K562 (cell line): ENCODE data around the gene RAD23B. TPM values are rescaled to one million over a fixed set of nuclear protein-coding genes. Genes with fewer than 3 reads are reported as not detected.

Source experiments
- ATAC-seq: fragments of 200-7000 bp; cut with Tn5 transposase; 3 replicates; pipeline ENCODE4 v1.9.1; 2020; ENCODE audit warnings: moderate library complexity
- BruUV-seq: library from RNA; stranded (reverse); fragments of 400-500 nt; replicated peaks from 2 replicates; lab custom pipeline; 2021; lab: Mats Ljungman, UMichigan
- CTCF ChIA-PET: fragments of 300-600 bp; formaldehyde crosslinking; extraction: SDS; loops from one replicate; lab custom pipeline; 2021; ENCODE audit warnings: low intra/inter-chr PET ratio; lab: Yijun Ruan, JAX
- POLR2A ChIA-PET: fragments of 300-600, 350-650 bp; sonication (Branson Sonifier 250); formaldehyde crosslinking; extraction: SDS; loops from one replicate; lab custom pipeline; 2021; ENCODE audit warnings: antibody characterized with exemption, inconsistent platforms; lab: Yijun Ruan, JAX
- DNase-seq, 4 experiments: peaks; one replicate each; pipeline versions ENCODE4 v3.0.0 to v3.0.0-alpha.2; 2011 to 2018; ENCODE audit warnings: low spot score in 3 of 4, mixed read lengths in 3 of 4; ENCODE audit errors: extremely low read depth in 1 of 4
- FAIRE-seq: peaks from 2 replicates; lab custom pipeline; 2011; peaks lifted over from hg19 to GRCh38; lab: Jason Lieb, UNC
- H2AFZ ChIP-seq: 2 replicates; pipeline ENCODE4 v1.6.0; 2011; ENCODE audit warnings: low read depth, low read length, control low read depth, inconsistent platforms
- H3K27ac ChIP-seq: fragments of 200-600 bp; 3 replicates; pipeline ENCODE4 v1.8.0; 2011; ENCODE audit warnings: low read depth, mild to moderate bottlenecking, control low read depth, inconsistent platforms, low read length, moderate library complexity, mixed read lengths; ENCODE audit errors: extremely low read depth
- H3K27me3 ChIP-seq, 2 experiments: fragments of 300-600 bp in 1 of 2; 2 replicates in 1 of 2; 3 replicates in 1 of 2; pipeline versions ENCODE4 v1.6.0 to v1.8.0; 2011; ENCODE audit warnings: inconsistent platforms in 2 of 2, low read length in 2 of 2, mild to moderate bottlenecking in 1 of 2, mixed read lengths in 1 of 2, moderate library complexity in 1 of 2; ENCODE audit not compliant: control insufficient read depth in 2 of 2, insufficient read depth in 2 of 2
- H3K36me3 ChIP-seq: fragments of 300-600 bp; 3 replicates; pipeline ENCODE4 v1.8.0; 2011; ENCODE audit warnings: mild to moderate bottlenecking, low read length, inconsistent platforms; ENCODE audit not compliant: control insufficient read depth, insufficient read depth
- H3K4me1 ChIP-seq, 2 experiments: fragments of 200-600 bp in 1 of 2; replicated peaks in 1 of 2; 2 replicates in 1 of 2; 3 replicates in 1 of 2; pipeline versions ENCODE4 v1.5.1 to v1.8.0; 2011; ENCODE audit warnings: inconsistent platforms in 2 of 2, low read length in 2 of 2, mild to moderate bottlenecking in 1 of 2, mixed read lengths in 1 of 2, moderate library complexity in 1 of 2; ENCODE audit not compliant: control insufficient read depth in 2 of 2, insufficient read depth in 2 of 2
- H3K4me2 ChIP-seq: 2 replicates; pipeline ENCODE4 v1.6.1; 2011; ENCODE audit warnings: low read length, control low read depth, inconsistent platforms, mixed read lengths; ENCODE audit not compliant: insufficient read depth
- H3K4me3 ChIP-seq: fragments of 200-600 bp; sonication (generic), shearing (Covaris generic); 2 replicates; pipeline ENCODE4 v1.5.1; 2016; ENCODE audit warnings: control low read depth, inconsistent platforms
- H3K79me2 ChIP-seq: fragments of 200-600 bp; 3 replicates; pipeline ENCODE4 v1.8.0; 2011; ENCODE audit warnings: low read length, inconsistent platforms; ENCODE audit not compliant: control insufficient read depth, insufficient read depth
- H3K9ac ChIP-seq, 2 experiments: 2 replicates each; pipeline versions ENCODE4 v1.6.0 to v1.6.1; 2011; ENCODE audit warnings: low read depth in 2 of 2, low read length in 2 of 2, control low read depth in 1 of 2, inconsistent platforms in 1 of 2, mild to moderate bottlenecking in 1 of 2, mixed read lengths in 1 of 2; ENCODE audit not compliant: insufficient read depth in 1 of 2
- H3K9me1 ChIP-seq: one replicate; pipeline ENCODE4 v1.6.0; 2011; ENCODE audit warnings: inconsistent platforms, mild to moderate bottlenecking, low read length, moderate library complexity; ENCODE audit not compliant: control insufficient read depth, insufficient read depth
- H3K9me3 ChIP-seq: replicated peaks from 2 replicates; pipeline ENCODE4 v1.5.1; 2011; ENCODE audit warnings: low read depth, low read length, inconsistent platforms; ENCODE audit not compliant: control insufficient read depth, insufficient read depth
- H4K20me1 ChIP-seq: replicated peaks from 2 replicates; pipeline ENCODE4 v1.6.1; 2011; ENCODE audit warnings: low read length, inconsistent platforms, mixed read lengths; ENCODE audit not compliant: control insufficient read depth, insufficient read depth
- CBX1 ChIP-seq: sonication (generic); IDR thresholded peaks from 2 replicates; pipeline ENCODE4 v1.6.1; 2016; ENCODE audit warnings: antibody characterized with exemption, low read depth, mild to moderate bottlenecking
- CREBBP ChIP-seq: IDR thresholded peaks from one replicate; pipeline ENCODE4 v1.6.1; 2012; ENCODE audit warnings: low read depth, mild to moderate bottlenecking, control low read depth, inconsistent platforms, low read length
- MCM5 ChIP-seq: fragments of 450-650 bp; IDR thresholded peaks from 2 replicates; pipeline ENCODE4 v1.6.1; 2016; ENCODE audit warnings: low read depth
- RBM15 ChIP-seq: fragments of 200-400 bp; formaldehyde crosslinking; IDR thresholded peaks from 2 replicates; pipeline ENCODE4 v1.6.1; 2018; ENCODE audit warnings: mild to moderate bottlenecking, low read length, moderate library complexity; ENCODE audit not compliant: insufficient read depth
- ZNF175 ChIP-seq: fragments of 200-800 bp; sonication (Bioruptor generic); IDR thresholded peaks from 2 replicates; pipeline ENCODE4 v1.6.1; 2016; ENCODE audit warnings: low read depth, mild to moderate bottlenecking, missing genetic modification characterization, missing compliant biosample characterization
- WGBS: fragments of 100-300 bp; shearing (Covaris generic); methylation state at CpG from one replicate; pipeline ENCODE4 v1.1.6; 2016; ENCODE audit warnings: low coverage, mixed read lengths; ENCODE audit not compliant: insufficient coverage; ENCODE audit errors: missing lambda C conversion rate; 5-methylcytosine and 5-hydroxymethylcytosine counted together
- in situ Hi-C: fragments of 300-500 bp; cut with MboI; formaldehyde crosslinking; loops from 4 replicates; pipeline ENCODE4 v1.15.0; 2018; ENCODE audit warnings: inconsistent platforms, mixed read lengths
- intact Hi-C: fragments of 100-400 bp; cut with micrococcal nuclease; formaldehyde crosslinking; loops from 2 replicates; pipeline ENCODE4 v1.14.2; 2022
- polyA plus RNA-seq, 8 experiments: library from polyadenylated mRNA; depleted of rRNA in 4 of 8; stranded (reverse) in 5 of 8; unstranded in 3 of 8; fragments of >200 nt; fragmentation: Nextera tagmentation in 2 of 8; fragmentation: Illumina TruSeq in 1 of 8; extraction: Ambion mirVana in 2 of 8; extraction: Trizol in 1 of 8; gene quantifications; 2 replicates each; pipeline versions ENCODE4 v1.2.1 to v1.2.3, GENCODE V29; 2011 to 2014; ENCODE audit warnings: inconsistent platforms in 1 of 8, missing spikeins in 1 of 8
- total RNA-seq, 7 experiments: library from RNA; depleted of rRNA in 6 of 7; stranded (reverse); fragments of >200 nt in 6 of 7; fragmentation: Illumina TruSeq in 2 of 7; extraction: Trizol in 2 of 7; gene quantifications; 2 replicates each; pipeline versions ENCODE4 v1.2.1 to v1.2.3, GENCODE V29; 2011 to 2021; ENCODE audit warnings: low replicate concordance in 1 of 7

The RAD23B gene
- total and polyA plus RNA-seq, 9 of the 15 experiments (the other 6 are each of a cell fraction or from before 2014, with no cell fraction given), result 14.5 to 184 (median 114) TPM

DNA sequence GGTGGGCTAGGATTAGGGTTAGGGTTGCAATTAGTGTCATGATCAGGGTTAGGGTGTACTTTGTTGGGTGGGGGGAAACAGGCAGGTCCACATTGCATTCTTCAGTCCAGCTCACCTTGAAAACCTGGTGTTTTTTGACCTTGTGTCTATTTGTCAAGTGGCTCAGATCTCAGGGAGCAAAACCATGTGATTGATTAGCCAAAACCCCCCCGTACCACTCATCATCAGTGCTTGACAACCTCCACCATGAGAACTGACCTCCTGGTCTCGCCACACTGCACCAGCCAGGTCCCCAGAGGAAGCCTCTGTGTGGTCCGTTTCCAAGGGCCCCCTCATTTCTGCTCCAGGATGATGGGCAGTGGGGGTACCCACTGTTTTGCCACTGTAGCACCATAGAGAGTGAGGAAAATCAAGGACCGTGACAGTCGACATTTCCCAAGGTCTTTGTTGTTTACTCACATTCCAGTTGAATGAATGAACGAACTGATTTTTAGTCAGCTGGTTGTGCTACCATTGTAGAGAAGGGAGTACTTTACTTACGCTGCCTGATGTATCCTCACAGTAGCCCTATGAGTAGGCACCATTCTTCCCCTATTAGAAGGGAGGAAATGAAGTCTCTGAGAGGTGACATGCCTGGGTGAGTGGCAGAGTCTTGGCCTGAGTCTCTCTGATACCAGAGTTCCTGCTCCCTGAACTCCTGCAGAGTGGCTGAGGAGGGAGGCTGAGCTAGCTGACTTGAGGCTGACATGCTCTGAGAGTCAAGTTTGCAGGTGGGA is 84.8 kb downstream of the RAD23B start:
- intact Hi-C loops, result no loop called here
- Histone ChIP-seq H3K36me3 (no peaks in the 10 kb centered on the region), H3K79me2 (no peaks in the 10 kb centered on the region), H3K9me3 (no peaks in the 10 kb centered on the region), H3K4me1 (no peaks in the 10 kb centered on the region), H2AFZ (no peak overlapping the region), H3K9ac (no peak overlapping the region), H3K9me1 (no peaks in the 10 kb centered on the region), H3K4me2 (no peak overlapping the region), H3K27me3 (peaks cover 6 to 15% of the 10 kb centered on the region in 2 experiments; a peak in 4 of 5 replicates), H3K27ac (no peak overlapping the region), H4K20me1 (no peaks in the 10 kb centered on the region), H3K4me3 (no peak overlapping the region)
- DNase-seq, result no peak
- no TSS peak for BruUV-seq
- TF ChIP-seq ZNF175 (CRISPR knock-in tag) (no peak), CREBBP (no peak), MCM5 (no peak), RBM15 (no peak), CBX1 (no peak)
- in situ Hi-C loops, result no loop called here
- WGBS, result 0% methylated on average over 7 of the region's 7 CpGs
- FAIRE-seq, result no peak
- ChIA-PET CTCF (no interaction called here), POLR2A (interaction anchor here (0.6 to 0.7 kb wide), 2 partner anchors 40 to 284 kb away, joined by 3 read pairs; no protein-coding TSS in a partner anchor)
- no peak for ATAC-seq
